PC-3 (cell line): ENCODE measurements around the gene PLVAP. TPM values are rescaled to one million over a fixed set of nuclear protein-coding genes. Genes with fewer than 3 reads are reported as not detected.

Experiments
- ATAC-seq: fragments of 200-7000 bp; cut with Tn5 transposase; 2 replicates; pipeline ENCODE4 v1.9.1; 2020; ENCODE audit warnings: mild to moderate bottlenecking, moderate library complexity
- BruUV-seq: library from RNA; stranded (reverse); fragments of 400-500 nt; replicated peaks from 2 replicates; lab custom pipeline; 2021; lab: Mats Ljungman, UMichigan
- CTCF ChIA-PET: fragments of 300-600 bp; sonication (Branson Sonifier 250); formaldehyde crosslinking; loops from one replicate; lab custom pipeline; 2022; ENCODE audit warnings: antibody characterized with exemption; lab: Charles Lee
- POLR2A ChIA-PET: fragments of 300-600 bp; sonication (Branson Sonifier 250); formaldehyde crosslinking; loops from one replicate; lab custom pipeline; 2022; ENCODE audit warnings: antibody characterized with exemption; ENCODE audit not compliant: unreplicated experiment; lab: Charles Lee
- DNase-seq: peaks from one replicate; pipeline ENCODE4 v3.0.0-alpha.2; 2015
- H2AFZ ChIP-seq: fragments of 300-600 bp; sonication (generic); 2 replicates; pipeline ENCODE4 v1.6.0; 2016; ENCODE audit warnings: antibody characterized with exemption, low read length
- H3F3A ChIP-seq: fragments of 300-600 bp; sonication (generic); one replicate; pipeline ENCODE4 v1.6.0; 2017; ENCODE audit warnings: antibody characterized with exemption, low read length, control low read depth, mild to moderate bottlenecking; ENCODE audit not compliant: unreplicated experiment
- H3K27ac ChIP-seq: fragments of 300-600 bp; sonication (generic); 2 replicates; pipeline ENCODE4 v1.5.1; 2016; ENCODE audit warnings: mild to moderate bottlenecking, low read length
- H3K27me3 ChIP-seq: fragments of 300-600 bp; sonication (generic); 2 replicates; pipeline ENCODE4 v1.6.1; 2016; ENCODE audit warnings: low read length, mixed read lengths
- H3K36me3 ChIP-seq: fragments of 300-600 bp; sonication (generic); 2 replicates; pipeline ENCODE4 v1.6.1; 2016; ENCODE audit warnings: low read depth, mixed run types, low read length, mixed read lengths
- H3K4me1 ChIP-seq: fragments of 300-600 bp; sonication (generic); 2 replicates; pipeline ENCODE4 v1.5.1; 2016; ENCODE audit warnings: low read length; ENCODE audit not compliant: insufficient read depth
- H3K4me2 ChIP-seq: fragments of 300-600 bp; sonication (generic); 2 replicates; pipeline ENCODE4 v1.6.0; 2016; ENCODE audit warnings: low read length
- H3K4me3 ChIP-seq: fragments of 300-600 bp; sonication (generic); 2 replicates; pipeline ENCODE4 v1.5.1; 2016; ENCODE audit warnings: mild to moderate bottlenecking, low read length, mixed read lengths
- H3K79me2 ChIP-seq: fragments of 300-600 bp; sonication (generic); 2 replicates; pipeline ENCODE4 v1.6.1; 2017; ENCODE audit warnings: low read length, mixed read lengths
- H3K9ac ChIP-seq: fragments of 300-600 bp; sonication (generic); 2 replicates; pipeline ENCODE4 v1.6.0; 2016; ENCODE audit warnings: mild to moderate bottlenecking, low read length
- H3K9me2 ChIP-seq: fragments of 300-600 bp; sonication (generic); replicated peaks from 2 replicates; pipeline ENCODE4 v1.6.1; 2016; ENCODE audit warnings: mixed run types, low read length, mixed read lengths
- H3K9me3 ChIP-seq: fragments of 300-600 bp; sonication (generic); 2 replicates; pipeline ENCODE4 v1.6.1; 2016; ENCODE audit warnings: low read length, mixed read lengths
- H4K20me1 ChIP-seq: fragments of 300-600 bp; sonication (generic); 2 replicates; pipeline ENCODE4 v1.6.1; 2016; ENCODE audit warnings: low read length, mixed read lengths
- CTCF ChIP-seq: fragments of 300-600 bp; sonication (generic); conservative IDR thresholded peaks from 2 replicates; pipeline ENCODE4 v1.5.1; 2017; ENCODE audit warnings: antibody characterized with exemption, low read depth, mild to moderate bottlenecking, low read length
- EZH2 ChIP-seq: fragments of 300-600 bp; sonication (generic); IDR thresholded peaks from one replicate; pipeline ENCODE4 v1.6.1; 2017; ENCODE audit warnings: antibody characterized with exemption, mild to moderate bottlenecking, low read length; ENCODE audit not compliant: unreplicated experiment
- EZH2phosphoT487 ChIP-seq: fragments of 300-600 bp; sonication (generic); IDR thresholded peaks from 2 replicates; pipeline ENCODE4 v1.6.1; 2018; ENCODE audit warnings: mild to moderate bottlenecking, antibody characterized with exemption, low read length, borderline replicate concordance
- intact Hi-C: fragments of 100-400 bp; cut with micrococcal nuclease; formaldehyde crosslinking; loops from 2 replicates; pipeline ENCODE4 v1.9.0; 2023
- total RNA-seq: library from RNA; depleted of rRNA; stranded (reverse); fragments of >200 nt; gene quantifications from 2 replicates; pipeline ENCODE4 v1.2.3, GENCODE V29; 2014

Gene PLVAP
- total RNA-seq, 1 experiment from 2014 or later: not detected

GRCh38 chr19:17305517-17306284 is 71.4 kb downstream of the PLVAP start, which contains the start of gene MRPL34:
TSS of gene MRPL34 (plus strand) at chr19:17305872. CDS start at chr19:17305893, 21 bp downstream.
- Histone ChIP-seq H3K79me2 (peaks cover 51% of the 10 kb centered on the region), H3K9ac (peak within 1 kb of the TSS; percentile 90), H3K9me3 (no peaks in the 10 kb centered on the region)

GRCh38 chr19:17305216-17305516 is 72.0 kb downstream of the PLVAP start:
- CTCF ChIA-PET: interaction anchor here (0.6 to 1.2 kb wide), 8 partner anchors 8 to 741 kb away, joined by 3 to 8 read pairs (median 4); partner anchors contain the start of gene BABAM1
- intact Hi-C loops: loop anchor here (1.0 kb wide), 2 partner anchors 9 to 29 kb away; partner anchors contain the start of gene ANO8
- Histone ChIP-seq H3K27ac (peak overlapping the region; percentile 42), H3K9ac (no peak overlapping the region), H3K36me3 (no peaks in the 10 kb centered on the region), H3K4me1 (peaks cover 24% of the 10 kb centered on the region), H3K27me3 (no peaks in the 10 kb centered on the region), H2AFZ (no peak overlapping the region; the same call in 1 of the 2 replicates), H3K79me2 (peaks cover 46% of the 10 kb centered on the region), H3K4me3 (no peak overlapping the region; the same call in 1 of the 2 replicates), H3K4me2 (peak overlapping the region; percentile 73), H3F3A (no peaks in the 10 kb centered on the region), H4K20me1 (no peaks in the 10 kb centered on the region), H3K9me2 (no peaks in the 10 kb centered on the region), H3K9me3 (no peaks in the 10 kb centered on the region)
- no peak for TF ChIP-seq CTCF
- no peak for TF ChIP-seq EZH2phosphoT487
- no peak for TF ChIP-seq EZH2
- POLR2A ChIA-PET: interaction anchor here (0.5 kb wide), 2 partner anchors 22 to 490 kb away, joined by 4 read pairs; partner anchors contain the start of gene B3GNT3
- ATAC-seq (no peak), DNase-seq (no peak)
- no TSS peak for BruUV-seq

More at GRCh38 chr19:17305517-17306284, 71.4 kb downstream of the PLVAP start, which contains the start of gene MRPL34:
- POLR2A ChIA-PET: interaction anchor here (0.5 kb wide), 1 partner anchor 22 kb away, joined by 4 read pairs; no protein-coding TSS in a partner anchor
- ATAC-seq (peak; percentile 63), DNase-seq (peak; percentile 99)
- H3F3A ChIP-seq: no peaks in the 10 kb centered on the region
- H3K27me3 ChIP-seq: no peaks in the 10 kb centered on the region
- no peaks in the 10 kb centered on the region for H3K36me3 ChIP-seq
- peaks cover 29% of the 10 kb centered on the region for H3K4me1 ChIP-seq
- H3K4me3 ChIP-seq: peak within 1 kb of the TSS; percentile 89
- H3K9me2 ChIP-seq: no peaks in the 10 kb centered on the region
- TSS peak; percentile 16 for BruUV-seq
- intact Hi-C loops: loop anchor here (1.0 kb wide), 2 partner anchors 9 to 29 kb away; partner anchors contain the start of gene ANO8
- H3K27ac ChIP-seq: peak within 1 kb of the TSS; percentile 74
- H3K4me2 ChIP-seq: peak within 1 kb of the TSS; percentile 95
- TF ChIP-seq EZH2: no peak
- TF ChIP-seq CTCF: peak; percentile 85
- CTCF ChIA-PET: interaction anchor here (0.6 to 1.2 kb wide), 8 partner anchors 9 to 741 kb away, joined by 3 to 8 read pairs (median 4); partner anchors contain the start of gene BABAM1
- peak within 1 kb of the TSS; percentile 92 for H2AFZ ChIP-seq
- no peaks in the 10 kb centered on the region for H4K20me1 ChIP-seq
